ENCODE data around the gene ANKMY1. TPM values are rescaled to one million over a fixed set of nuclear protein-coding genes. Genes with fewer than 3 reads are reported as not detected.
A peak's percentile ranks its signal among the peaks of the same experiment; 100 is the strongest.
"Not testable (repeated sequence)": the region's sequence is repeated elsewhere in the genome, so short reads cannot be mapped to it uniquely, and the experiment has no call there.

Gene ANKMY1
- total RNA-seq, 2 donors from 2014 or later: 31.6 to 44.9 TPM

DNA sequence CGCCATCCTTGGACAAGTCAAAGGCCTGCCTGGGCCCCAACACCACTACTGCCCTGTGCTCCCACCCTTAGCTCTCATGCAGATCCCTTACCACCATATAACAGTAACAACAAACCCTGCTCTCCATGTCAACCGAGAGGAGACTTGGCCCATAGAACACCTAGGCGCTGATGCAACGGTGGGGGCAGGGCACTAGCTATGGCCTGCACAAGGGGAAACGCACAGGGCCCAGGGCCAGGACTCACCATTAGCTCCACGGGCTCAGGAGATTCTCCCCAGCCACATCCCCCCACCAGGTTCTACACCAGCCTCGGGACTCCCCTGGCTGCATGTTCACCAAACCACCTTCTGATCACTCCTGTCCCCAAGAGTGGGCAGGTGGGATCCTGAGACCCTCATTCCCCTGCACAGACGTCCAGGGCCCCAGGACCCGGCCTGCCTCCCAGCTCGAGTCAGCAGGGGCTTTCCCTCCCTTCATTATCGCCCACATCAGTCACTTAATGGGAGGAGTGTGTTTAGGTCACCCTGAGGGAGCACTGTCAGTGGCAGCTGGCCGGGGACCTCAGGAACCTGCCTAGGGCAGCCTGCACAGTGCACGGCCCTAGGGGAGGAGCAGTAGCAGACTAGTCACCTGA is 29.3 kb downstream of the ANKMY1 start:
- ATAC-seq (replicated peaks in 1 of 2): no peak
- H3K9me3 Mint-ChIP-seq: peaks cover 20 to 27% of the 10 kb centered on the region in 2 donors

DNA sequence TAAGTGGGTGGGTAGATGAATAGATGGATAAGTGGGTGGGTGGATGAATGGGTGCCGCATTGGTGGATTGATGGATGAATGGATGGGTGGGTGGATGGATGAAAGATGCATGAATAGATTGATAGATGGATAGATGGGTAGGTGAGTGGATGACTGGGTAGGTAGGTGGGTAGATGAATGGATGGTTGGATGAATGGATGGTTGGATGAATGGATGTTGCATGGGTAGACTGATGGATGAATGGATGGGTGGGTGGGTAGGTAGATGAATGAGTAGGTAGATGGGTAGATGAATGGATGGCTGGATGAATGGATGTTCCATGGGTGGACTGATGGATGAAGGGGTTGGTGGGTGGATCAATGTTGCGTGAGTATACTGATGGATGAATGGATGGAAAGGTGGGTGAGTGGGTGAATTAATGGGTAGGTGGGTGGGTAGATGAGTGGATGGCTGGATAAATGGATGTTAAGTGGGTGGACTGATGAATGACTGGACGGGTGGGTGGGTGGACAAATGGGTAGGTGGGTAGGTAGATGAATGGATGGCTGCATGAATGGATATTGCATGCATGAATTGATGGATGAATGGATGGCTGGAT is 30.5 kb downstream of the ANKMY1 start:
- ATAC-seq (replicated peaks in 1 of 2): no peak
- no peak for DNase-seq
- Mint-ChIP-seq H3K4me3 (no peak overlapping the region), H3K4me1 (ENCODE audit: low read depth) (no peaks in the 10 kb centered on the region), H3K27ac (no peak overlapping the region), H3K27me3 (ENCODE audit: low read depth) (no peaks in the 10 kb centered on the region), H3K36me3 (ENCODE audit: insufficient read depth in 2 of 2) (peaks cover 42 to 70% of the 10 kb centered on the region in 2 donors), H3K9me3 (peaks cover 17 to 25% of the 10 kb centered on the region in 2 donors)

More for the DNA sequence above, 29.3 kb downstream of the ANKMY1 start:
- Mint-ChIP-seq H3K27me3 (ENCODE audit: low read depth) (no peaks in the 10 kb centered on the region), H3K4me3 (no peak overlapping the region), H3K4me1 (ENCODE audit: low read depth) (no peaks in the 10 kb centered on the region), H3K27ac (no peak overlapping the region), H3K36me3 (ENCODE audit: insufficient read depth in 2 of 2) (peaks cover 40 to 70% of the 10 kb centered on the region in 2 donors)
- DNase-seq: no peak

DNA sequence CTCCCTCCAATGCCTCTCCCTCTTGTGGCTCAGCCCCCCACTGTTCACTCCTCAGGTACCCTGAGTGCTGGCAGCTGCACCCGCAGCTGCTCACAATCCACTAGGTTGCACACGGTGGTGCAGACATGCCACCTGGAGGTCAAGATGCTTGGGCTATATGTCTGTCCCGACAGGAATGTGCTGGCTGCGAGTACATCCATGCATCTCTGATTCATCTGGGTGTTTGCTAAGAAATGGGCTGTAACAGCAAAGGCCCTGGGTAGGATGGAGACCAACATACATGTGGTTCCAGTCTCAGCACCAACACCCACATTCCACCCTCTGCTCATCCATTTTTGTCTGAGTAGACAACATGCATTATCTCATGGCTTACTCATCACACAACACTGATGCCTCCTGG is 31.3 kb downstream of the ANKMY1 start:
- Mint-ChIP-seq H3K4me3 (no peak overlapping the region), H3K4me1 (ENCODE audit: low read depth) (no peaks in the 10 kb centered on the region), H3K36me3 (ENCODE audit: insufficient read depth in 2 of 2) (peaks cover 36 to 66% of the 10 kb centered on the region in 2 donors), H3K27me3 (ENCODE audit: low read depth) (no peaks in the 10 kb centered on the region), H3K27ac (no peak overlapping the region), H3K9me3 (peaks cover 11 to 20% of the 10 kb centered on the region in 2 donors)
- no peak for ATAC-seq (replicated peaks in 1 of 2)
- DNase-seq: no peak

DNA sequence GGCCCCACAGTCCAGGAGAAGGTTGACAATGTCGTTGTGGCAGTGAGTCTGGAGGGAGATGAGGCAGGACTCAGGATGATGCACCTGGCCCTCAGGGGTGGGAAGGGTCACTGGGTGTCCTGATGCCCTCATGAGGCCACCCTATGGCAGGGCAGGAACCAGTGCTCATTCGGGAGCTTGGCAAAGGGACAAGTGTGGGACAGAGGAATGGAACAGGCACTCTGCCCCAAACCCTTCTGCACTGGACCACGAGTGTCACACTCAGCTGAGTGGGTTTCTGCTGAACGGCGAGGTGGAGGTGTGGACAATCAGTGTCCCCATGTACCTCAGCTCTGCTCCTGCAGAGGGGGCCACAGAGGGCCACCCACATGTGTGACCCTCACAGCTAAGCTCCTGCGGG is 32.0 kb downstream of the ANKMY1 start:
- Mint-ChIP-seq H3K9me3 (peaks cover 9 to 20% of the 10 kb centered on the region in 2 donors), H3K4me3 (no peak overlapping the region), H3K4me1 (ENCODE audit: low read depth) (peaks cover 2% of the 10 kb centered on the region), H3K36me3 (ENCODE audit: insufficient read depth in 2 of 2) (peaks cover 32 to 60% of the 10 kb centered on the region in 2 donors), H3K27ac (no peak overlapping the region), H3K27me3 (ENCODE audit: low read depth) (peaks cover 2% of the 10 kb centered on the region)
- no peak for DNase-seq
- ATAC-seq (replicated peaks in 1 of 2): no peak

DNA sequence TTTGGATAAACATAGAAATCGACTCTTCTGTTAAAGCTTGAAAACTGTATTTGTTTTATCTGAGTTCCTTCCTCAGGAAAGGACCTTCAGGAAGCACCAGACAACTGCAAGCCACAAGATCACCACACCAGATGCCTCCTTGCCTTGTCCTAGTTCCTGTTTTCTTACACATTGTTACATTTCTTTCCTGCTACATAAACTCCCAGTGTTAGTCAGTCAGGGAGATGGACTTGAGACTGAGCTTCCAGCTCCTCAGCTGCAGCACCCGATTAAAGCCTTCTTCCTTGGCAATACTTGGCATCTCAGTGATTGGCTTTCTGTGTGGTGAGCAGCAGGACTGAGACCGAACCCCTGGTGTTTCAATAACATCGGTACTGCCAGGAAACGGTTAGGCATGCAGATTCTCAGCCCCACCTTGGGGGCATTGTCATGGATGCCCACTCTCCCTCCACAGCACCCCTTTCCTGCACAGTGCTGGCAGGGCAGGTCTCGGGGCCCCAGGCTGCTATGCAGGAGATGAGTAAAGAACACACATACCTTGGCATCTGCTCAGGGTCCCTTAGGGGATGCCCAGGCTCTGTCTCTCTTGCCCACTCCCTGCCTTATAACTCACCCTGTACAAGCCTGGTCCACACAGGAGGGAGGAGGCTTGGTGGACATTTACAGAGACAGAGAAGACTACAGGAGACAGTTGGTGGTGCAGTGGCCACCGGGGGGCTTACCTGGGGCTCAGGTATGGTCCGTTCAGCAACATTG is 32.6 kb downstream of the ANKMY1 start:
- DNase-seq (no peak), ATAC-seq (replicated peaks in 1 of 2) (no peak)
- peaks cover 35 to 60% of the 10 kb centered on the region in 2 donors for H3K36me3 Mint-ChIP-seq (ENCODE audit: insufficient read depth in 2 of 2)
- no peak overlapping the region for H3K4me3 Mint-ChIP-seq
- peaks cover 8 to 20% of the 10 kb centered on the region in 2 donors for H3K9me3 Mint-ChIP-seq
- H3K4me1 Mint-ChIP-seq (ENCODE audit: low read depth): peaks cover 6% of the 10 kb centered on the region
- peaks cover 6% of the 10 kb centered on the region for H3K27me3 Mint-ChIP-seq (ENCODE audit: low read depth)
- H3K27ac Mint-ChIP-seq: no peak overlapping the region

DNA sequence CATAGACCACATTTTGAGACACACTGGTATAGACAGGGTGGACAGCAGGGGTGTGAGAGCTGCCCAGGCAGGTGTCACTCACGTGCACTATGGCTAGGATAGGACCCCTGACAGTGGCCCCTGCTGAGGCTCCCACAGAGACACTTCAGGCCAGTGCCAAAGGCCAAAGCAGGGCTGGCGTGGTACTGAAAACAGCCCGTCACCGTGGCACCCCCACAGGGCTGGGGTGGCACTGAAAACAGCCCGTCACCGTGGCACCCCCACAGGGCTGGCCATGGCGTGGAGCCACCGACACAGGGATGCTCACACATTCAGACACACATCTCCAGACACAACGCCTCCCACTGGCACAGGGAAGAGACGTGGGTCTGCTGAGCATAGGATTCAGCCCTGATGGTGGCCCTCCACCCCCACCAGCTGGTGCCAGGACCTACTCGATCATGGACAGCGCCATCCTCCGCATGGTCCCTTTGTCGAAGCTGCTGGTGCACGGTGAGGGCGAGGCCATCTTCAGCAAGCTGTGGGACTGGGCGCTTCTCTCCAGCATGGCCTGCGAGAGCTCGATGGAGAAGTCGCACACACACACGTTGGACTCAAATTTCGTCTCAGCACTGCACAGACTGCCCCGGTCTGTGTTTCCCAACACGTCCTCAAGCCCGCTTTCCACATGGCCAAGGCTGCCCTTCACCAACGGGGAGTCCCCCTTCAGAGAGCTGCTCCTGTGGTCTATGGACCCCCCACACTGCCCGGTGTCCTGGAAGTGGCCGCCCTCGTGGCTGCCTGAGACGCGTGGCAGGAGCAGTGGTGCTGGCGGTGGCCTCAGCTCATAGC is 34.1 kb downstream of the ANKMY1 start:
- Mint-ChIP-seq H3K27ac (no peak overlapping the region), H3K36me3 (ENCODE audit: insufficient read depth in 2 of 2) (peaks cover 33 to 48% of the 10 kb centered on the region in 2 donors), H3K4me1 (ENCODE audit: low read depth) (peaks cover 12% of the 10 kb centered on the region), H3K4me3 (no peak overlapping the region), H3K9me3 (peaks cover 8 to 20% of the 10 kb centered on the region in 2 donors), H3K27me3 (ENCODE audit: low read depth) (peaks cover 13% of the 10 kb centered on the region)
- DNase-seq (no peak), ATAC-seq (replicated peaks in 1 of 2) (no peak)

DNA sequence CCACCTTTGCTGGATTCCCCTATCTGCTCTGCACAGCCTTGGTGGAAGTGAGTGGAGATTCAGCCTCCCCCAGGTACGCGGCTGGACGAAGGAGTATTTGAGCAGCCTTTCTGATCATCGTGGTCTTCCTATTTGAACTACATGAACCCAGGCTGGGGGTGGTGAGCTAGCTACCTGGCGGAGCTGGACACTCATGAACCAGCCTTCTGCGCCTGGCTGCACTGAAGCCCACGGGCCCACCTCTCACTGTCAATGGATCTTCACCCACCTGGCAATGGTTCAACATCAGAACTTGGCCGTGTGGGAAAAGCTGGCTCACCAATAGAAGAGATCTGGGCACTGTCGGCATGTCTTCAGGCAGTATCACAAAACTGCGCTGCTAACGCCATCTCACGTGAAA is 35.4 kb downstream of the ANKMY1 start:
- Mint-ChIP-seq H3K36me3 (ENCODE audit: insufficient read depth in 2 of 2) (peaks cover 28 to 42% of the 10 kb centered on the region in 2 donors), H3K27ac (no peak overlapping the region), H3K4me3 (no peak overlapping the region), H3K9me3 (peaks cover 8 to 16% of the 10 kb centered on the region in 2 donors), H3K27me3 (ENCODE audit: low read depth) (peaks cover 13% of the 10 kb centered on the region), H3K4me1 (ENCODE audit: low read depth) (peaks cover 12% of the 10 kb centered on the region)
- no peak for DNase-seq
- no peak for ATAC-seq (replicated peaks in 1 of 2)

DNA sequence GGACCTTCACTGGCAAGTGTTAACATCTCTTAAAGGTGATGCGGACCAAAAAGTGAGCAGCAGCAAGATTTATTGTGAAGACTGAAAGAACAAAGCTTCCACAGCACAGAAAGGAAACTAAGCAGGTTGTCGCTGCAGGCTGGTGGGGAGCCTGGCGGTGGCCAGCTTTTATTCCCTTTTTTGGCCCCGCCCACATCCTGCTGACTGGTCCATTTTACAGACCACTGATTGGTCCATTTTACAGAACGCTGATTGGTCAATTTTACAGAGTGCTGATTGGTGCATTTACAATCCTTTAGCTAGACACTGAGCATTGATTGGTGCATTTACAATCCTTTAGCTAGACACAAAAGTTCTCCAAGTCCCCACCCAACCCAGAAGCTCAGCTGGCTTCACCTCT is 35.9 kb downstream of the ANKMY1 start:
- H3K4me3 Mint-ChIP-seq; DNase-seq; H3K27ac Mint-ChIP-seq; ATAC-seq (replicated peaks in 1 of 2): not testable (repeated sequence)
- Mint-ChIP-seq H3K27me3 (ENCODE audit: low read depth) (peaks cover 13% of the 10 kb centered on the region), H3K36me3 (ENCODE audit: insufficient read depth in 2 of 2) (peaks cover 24 to 37% of the 10 kb centered on the region in 2 donors), H3K4me1 (ENCODE audit: low read depth) (peaks cover 12% of the 10 kb centered on the region), H3K9me3 (peaks cover 4 to 12% of the 10 kb centered on the region in 2 donors)

DNA sequence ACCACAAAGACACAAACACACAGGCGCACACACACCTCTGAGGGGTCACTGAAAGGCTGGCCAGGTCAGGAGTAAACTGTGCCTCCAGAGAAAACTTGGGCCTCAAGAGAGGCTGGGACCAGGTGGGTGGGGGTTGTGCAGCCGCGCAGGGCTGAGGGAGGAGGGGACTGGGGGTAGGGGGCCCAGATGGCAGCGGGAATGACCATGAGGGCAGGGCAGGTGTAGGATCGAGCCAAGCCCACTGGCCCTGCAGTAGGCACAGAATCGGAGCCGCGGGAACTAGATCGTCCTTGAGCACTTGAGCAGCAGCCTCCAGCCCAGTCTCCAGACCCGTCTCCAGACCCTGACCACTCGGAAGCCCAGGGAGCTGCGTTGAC is 36.8 kb downstream of the ANKMY1 start:
- H3K4me1 Mint-ChIP-seq (ENCODE audit: low read depth): peaks cover 12% of the 10 kb centered on the region
- ATAC-seq (replicated peaks in 1 of 2): no peak

DNA sequence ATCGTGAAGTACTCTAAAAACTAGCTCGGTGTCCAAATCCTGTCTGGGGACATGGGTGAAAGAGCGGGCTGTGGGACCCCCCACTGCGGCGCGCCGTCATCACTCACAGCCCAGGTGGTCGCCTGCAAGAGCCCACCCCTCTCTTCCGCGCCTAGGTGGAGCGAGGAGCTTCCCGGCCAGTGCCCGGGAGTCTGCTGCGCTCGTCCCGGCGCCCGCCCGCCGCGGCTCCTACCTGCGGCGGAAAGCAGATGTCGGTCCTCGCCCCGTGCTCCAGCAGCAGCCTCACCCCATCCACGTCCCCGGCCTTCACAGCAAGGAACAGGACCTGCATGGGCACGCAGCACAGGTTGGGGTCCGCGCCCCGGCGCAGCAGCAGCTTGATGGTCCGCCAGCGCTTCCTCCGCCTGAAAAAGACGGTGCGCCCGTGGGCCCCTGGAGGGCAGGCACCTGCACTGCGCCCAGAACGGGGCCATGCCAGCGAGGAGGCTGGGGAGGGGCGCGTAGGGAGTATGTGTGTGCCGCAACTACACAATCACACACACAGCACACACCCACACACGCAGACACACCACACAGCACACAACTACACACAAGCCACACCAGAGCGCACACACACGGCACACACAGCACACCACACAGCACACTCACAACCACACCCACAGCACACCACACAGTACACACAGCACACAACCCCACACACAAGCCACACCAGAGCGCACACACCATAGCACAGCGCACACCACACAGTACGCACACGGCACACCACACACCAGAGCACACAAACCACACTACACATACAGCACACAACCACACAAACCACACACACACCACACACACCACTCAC is 37.4 kb downstream of the ANKMY1 start:
- ATAC-seq (replicated peaks in 1 of 2) (peak; percentile 21 to 24), DNase-seq (no peak)
- Mint-ChIP-seq H3K36me3 (ENCODE audit: insufficient read depth in 2 of 2) (peaks cover 18 to 29% of the 10 kb centered on the region in 2 donors), H3K27ac (no peak overlapping the region), H3K27me3 (ENCODE audit: low read depth) (peaks cover 13% of the 10 kb centered on the region), H3K4me1 (ENCODE audit: low read depth) (peaks cover 12% of the 10 kb centered on the region), H3K9me3 (peaks cover 4 to 7% of the 10 kb centered on the region in 2 donors), H3K4me3 (no peak overlapping the region)

More for the DNA sequence above, 36.8 kb downstream of the ANKMY1 start:
- DNase-seq: no peak
- Mint-ChIP-seq H3K36me3 (ENCODE audit: insufficient read depth in 2 of 2) (peaks cover 21 to 34% of the 10 kb centered on the region in 2 donors), H3K4me3 (no peak overlapping the region), H3K9me3 (peaks cover 4 to 10% of the 10 kb centered on the region in 2 donors), H3K27me3 (ENCODE audit: low read depth) (peaks cover 13% of the 10 kb centered on the region), H3K27ac (no peak overlapping the region)

DNA sequence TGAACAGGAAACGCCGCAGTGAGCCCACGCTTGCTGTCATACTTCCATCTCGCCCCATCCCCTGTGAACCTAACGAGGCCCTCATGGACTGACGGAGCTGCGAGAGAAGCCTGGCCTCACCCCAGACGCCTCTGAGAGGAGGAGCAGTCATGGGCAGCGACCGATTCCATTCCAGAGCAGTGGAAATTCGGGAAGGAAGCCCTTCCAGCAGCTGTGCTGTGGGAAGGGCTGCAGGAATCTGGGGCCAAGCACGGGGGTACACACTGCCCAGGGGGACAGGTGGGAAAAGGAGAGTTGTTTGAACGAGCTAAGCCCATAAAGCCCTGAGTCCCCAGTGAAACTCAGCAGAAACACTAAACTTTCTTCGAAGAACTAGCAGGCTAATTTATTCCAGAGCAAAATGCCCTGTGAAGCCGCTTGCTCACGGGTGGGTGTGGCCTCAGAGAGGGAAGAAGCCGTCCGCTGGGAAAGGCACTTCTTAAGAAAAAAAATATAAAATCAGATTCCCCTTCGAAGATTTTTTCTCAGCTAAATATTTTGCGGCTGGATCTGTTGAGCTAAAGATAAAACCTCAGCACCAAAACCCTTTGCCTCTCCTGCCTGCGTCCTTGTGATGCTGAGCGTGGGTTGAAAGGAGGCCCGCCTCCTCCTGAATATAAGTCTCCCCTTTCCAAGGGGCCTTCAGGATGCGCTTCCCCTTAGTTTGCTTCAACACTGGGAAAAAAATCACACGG is 38.2 kb downstream of the ANKMY1 start:
- Mint-ChIP-seq H3K27me3 (ENCODE audit: low read depth) (peaks cover 13% of the 10 kb centered on the region), H3K4me3 (no peak overlapping the region), H3K27ac (no peak overlapping the region), H3K4me1 (ENCODE audit: low read depth) (peaks cover 16% of the 10 kb centered on the region), H3K9me3 (peaks cover 1 to 3% of the 10 kb centered on the region in 2 donors), H3K36me3 (ENCODE audit: insufficient read depth in 2 of 2) (peaks cover 12 to 22% of the 10 kb centered on the region in 2 donors)
- DNase-seq (no peak), ATAC-seq (replicated peaks in 1 of 2) (no peak)
